HL-60/S4 treated with retinoic acid at 250 ng/mL for 4 days and 3 days (cell line): ENCODE data around the gene TSHZ1.

Experiments
- in situ Hi-C: fragments of 300-500 bp; cut with MboI; formaldehyde crosslinking; loops from 2 replicates; pipeline ENCODE4 v1.7.0; 2022; ENCODE audit warnings: low sequenced_read_pairs

Gene TSHZ1

DNA sequence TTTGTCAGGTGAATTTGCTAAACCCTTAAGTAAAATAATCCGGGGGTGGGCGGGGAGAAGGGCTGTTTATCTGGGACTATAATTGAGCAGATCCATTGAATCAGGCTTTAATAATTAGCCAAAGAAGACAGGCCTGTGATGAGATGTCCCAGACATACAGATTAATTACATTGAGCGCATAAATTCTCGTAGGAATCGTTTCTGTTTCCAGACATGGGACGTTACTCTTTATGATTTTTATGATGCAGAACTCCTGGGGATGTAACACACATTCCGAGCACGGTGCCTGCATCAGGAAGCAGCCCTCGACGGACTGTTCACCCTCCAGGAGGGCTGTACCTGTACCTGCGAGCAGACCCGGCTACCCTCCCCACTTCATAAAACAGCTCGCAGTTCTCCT lies 128.0 kb downstream of the TSHZ1 start:
- in situ Hi-C loops, result no loop called here
